ENCODE results near the gene C7. TPM values are rescaled to one million over a fixed set of nuclear protein-coding genes. Genes with fewer than 3 reads are reported as not detected.
"Not testable (repeated sequence)": the region's sequence is repeated elsewhere in the genome, so short reads cannot be mapped to it uniquely, and the experiment has no call there.

Gene C7
- total RNA-seq, 1 donor from 2014 or later: not detected

DNA sequence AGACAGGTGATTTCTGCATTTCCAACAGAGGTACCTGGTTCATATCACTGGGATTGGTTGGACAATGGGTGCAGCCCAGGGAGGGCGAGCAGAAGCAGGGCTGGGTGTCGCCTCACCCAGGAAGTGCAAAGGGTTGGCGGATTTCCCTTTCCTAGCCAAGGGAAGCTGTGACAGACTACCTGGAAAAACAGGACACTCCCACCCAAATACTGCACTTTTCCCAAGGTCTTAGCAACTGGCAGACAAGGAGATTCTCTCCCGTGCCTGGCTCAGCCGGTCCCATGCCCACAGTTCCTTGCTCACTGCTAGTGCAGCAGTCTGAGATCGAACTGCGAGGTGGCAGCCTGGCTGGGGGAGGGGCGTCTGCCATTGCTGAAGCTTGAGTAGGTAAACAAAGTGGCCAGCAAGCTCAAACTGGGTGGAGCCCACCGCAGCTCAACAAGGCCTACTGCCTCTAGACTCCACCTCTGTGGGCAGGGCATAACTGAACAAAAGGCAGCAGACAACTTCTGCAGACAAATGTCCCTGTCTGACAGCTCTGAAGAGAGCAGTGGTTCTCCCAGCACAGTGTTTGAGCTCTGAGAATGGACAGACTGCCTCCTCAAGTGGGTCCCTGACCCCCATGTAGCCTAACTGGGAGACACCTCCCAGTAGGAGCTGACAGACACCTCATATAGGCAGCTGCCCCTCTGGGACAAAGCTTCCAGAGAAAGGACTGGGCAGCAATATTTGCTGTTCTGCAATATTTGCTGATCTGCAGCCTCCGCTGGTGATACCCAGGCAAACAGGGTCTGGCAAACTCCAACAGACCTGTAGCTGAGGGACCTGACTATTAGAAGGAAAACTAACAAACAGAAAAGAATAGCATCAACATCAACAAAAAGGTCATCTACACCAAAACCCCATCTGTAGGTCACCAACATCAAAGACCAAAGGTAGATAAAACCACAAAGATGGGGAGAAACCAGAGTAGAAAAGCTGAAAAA is 13.6 kb upstream of the C7 start:
- not testable (repeated sequence) for H3K27me3 Mint-ChIP-seq (ENCODE audit: unreplicated experiment); H3K9me3 Mint-ChIP-seq (ENCODE audit: unreplicated experiment); H3K4me1 Mint-ChIP-seq (ENCODE audit: low read depth, unreplicated experiment); DNase-seq; H3K4me3 Mint-ChIP-seq (ENCODE audit: unreplicated experiment); H3K36me3 Mint-ChIP-seq (ENCODE audit: unreplicated experiment); H3K27ac Mint-ChIP-seq (ENCODE audit: unreplicated experiment)

DNA sequence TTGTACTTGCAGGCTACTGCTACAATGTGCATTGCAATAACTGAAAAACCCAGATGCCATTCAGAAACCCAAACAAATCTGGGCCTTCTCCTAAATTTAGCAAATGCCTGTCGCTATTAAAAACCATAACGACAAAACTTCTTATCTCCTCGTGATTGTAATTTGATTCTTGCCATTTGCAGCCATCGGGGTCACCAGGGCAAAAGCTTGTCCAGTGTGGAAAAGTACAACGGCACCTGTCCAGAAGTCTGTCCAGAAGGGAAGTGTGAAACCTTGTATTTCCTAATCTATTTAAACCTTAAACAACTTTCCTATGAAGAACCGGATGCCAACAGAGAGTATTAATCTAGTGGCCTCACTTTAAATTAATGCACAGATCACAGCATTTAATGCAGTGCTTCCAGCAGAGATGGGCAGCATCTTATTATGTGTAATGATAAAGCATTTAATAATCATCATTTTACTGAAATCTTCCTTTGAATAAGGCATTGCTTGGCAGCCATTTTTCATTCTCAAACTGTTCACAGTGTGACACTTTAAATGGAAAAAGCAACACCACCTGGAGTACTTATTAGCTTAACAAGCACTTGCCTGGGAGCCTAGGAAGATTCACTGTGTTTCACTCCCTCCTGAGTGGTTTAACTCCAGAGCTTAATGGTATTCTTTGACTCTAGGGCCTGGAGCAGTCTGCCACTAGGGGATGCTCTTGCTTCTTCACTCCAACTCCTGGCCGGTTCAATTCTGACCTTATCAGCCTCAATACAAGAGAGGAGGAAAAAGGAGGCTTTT is 4.9 kb upstream of the C7 start:
- no peaks in the 10 kb centered on the region for H3K9me3 Mint-ChIP-seq (ENCODE audit: unreplicated experiment)
- TF ChIP-seq, protein P1, sequence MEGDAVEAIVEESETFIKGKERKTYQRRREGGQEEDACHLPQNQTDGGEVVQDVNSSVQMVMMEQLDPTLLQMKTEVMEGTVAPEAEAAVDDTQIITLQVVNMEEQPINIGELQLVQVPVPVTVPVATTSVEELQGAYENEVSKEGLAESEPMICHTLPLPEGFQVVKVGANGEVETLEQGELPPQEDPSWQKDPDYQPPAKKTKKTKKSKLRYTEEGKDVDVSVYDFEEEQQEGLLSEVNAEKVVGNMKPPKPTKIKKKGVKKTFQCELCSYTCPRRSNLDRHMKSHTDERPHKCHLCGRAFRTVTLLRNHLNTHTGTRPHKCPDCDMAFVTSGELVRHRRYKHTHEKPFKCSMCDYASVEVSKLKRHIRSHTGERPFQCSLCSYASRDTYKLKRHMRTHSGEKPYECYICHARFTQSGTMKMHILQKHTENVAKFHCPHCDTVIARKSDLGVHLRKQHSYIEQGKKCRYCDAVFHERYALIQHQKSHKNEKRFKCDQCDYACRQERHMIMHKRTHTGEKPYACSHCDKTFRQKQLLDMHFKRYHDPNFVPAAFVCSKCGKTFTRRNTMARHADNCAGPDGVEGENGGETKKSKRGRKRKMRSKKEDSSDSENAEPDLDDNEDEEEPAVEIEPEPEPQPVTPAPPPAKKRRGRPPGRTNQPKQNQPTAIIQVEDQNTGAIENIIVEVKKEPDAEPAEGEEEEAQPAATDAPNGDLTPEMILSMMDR (IDR thresholded peaks at IDR 0.05; ENCODE audit: partially characterized antibody, unreplicated experiment): peak; percentile 79
- H3K27me3 Mint-ChIP-seq (ENCODE audit: unreplicated experiment): peaks cover 2% of the 10 kb centered on the region
- H3K27ac Mint-ChIP-seq (ENCODE audit: unreplicated experiment): no peak overlapping the region
- H3K36me3 Mint-ChIP-seq (ENCODE audit: unreplicated experiment): no peaks in the 10 kb centered on the region
- peak; percentile 59 for DNase-seq
- no peak overlapping the region for H3K4me3 Mint-ChIP-seq (ENCODE audit: unreplicated experiment)
- H3K4me1 Mint-ChIP-seq (ENCODE audit: low read depth, unreplicated experiment): no peaks in the 10 kb centered on the region

DNA sequence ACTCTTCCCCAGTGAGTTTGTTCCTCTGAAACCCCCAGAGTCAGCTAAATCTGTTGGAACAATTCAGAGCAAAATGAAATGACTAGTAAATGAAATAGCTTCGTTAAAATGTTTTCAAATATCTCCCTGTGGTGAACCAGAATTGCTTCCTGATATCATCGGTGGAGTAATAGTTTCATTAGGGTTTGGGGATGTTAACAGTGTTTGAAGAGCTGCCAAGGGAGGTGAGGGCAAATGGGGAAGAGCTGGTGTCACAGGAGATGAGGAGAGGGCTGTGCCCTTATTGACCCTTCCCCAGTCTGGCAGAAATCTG is 4.3 kb upstream of the C7 start:
- H3K4me3 Mint-ChIP-seq (ENCODE audit: unreplicated experiment): no peak overlapping the region
- no peaks in the 10 kb centered on the region for H3K36me3 Mint-ChIP-seq (ENCODE audit: unreplicated experiment)
- peaks cover 2% of the 10 kb centered on the region for H3K27me3 Mint-ChIP-seq (ENCODE audit: unreplicated experiment)
- H3K9me3 Mint-ChIP-seq (ENCODE audit: unreplicated experiment): no peaks in the 10 kb centered on the region
- DNase-seq: no peak
- no peaks in the 10 kb centered on the region for H3K4me1 Mint-ChIP-seq (ENCODE audit: low read depth, unreplicated experiment)
- TF ChIP-seq, protein P1 (IDR thresholded peaks at IDR 0.05; ENCODE audit: partially characterized antibody, unreplicated experiment): no peak
- H3K27ac Mint-ChIP-seq (ENCODE audit: unreplicated experiment): no peak overlapping the region

DNA sequence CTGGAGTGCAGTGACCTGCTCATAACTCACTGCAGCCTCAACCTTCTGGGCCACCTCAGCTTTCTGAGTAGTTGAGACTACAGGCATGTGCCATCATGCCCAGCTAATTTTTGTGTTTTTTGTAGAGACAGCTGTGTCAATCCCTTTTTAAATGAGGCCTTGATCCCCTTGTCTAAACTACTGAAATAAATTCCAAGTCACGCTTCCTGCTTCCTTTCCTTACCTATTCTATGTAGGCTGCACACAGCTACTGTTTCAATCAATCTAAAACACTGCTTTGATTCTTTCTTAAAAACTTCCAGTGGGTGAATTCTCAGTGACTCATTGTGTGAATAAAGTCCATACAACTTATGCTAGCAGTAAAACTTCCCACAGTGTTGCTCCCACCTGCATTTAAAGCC is 2.9 kb upstream of the C7 start:
- no peak for DNase-seq
- Mint-ChIP-seq H3K9me3 (ENCODE audit: unreplicated experiment) (no peaks in the 10 kb centered on the region), H3K4me1 (ENCODE audit: low read depth, unreplicated experiment) (no peaks in the 10 kb centered on the region), H3K36me3 (ENCODE audit: unreplicated experiment) (no peaks in the 10 kb centered on the region), H3K27ac (ENCODE audit: unreplicated experiment) (no peak overlapping the region), H3K27me3 (ENCODE audit: unreplicated experiment) (peaks cover 2% of the 10 kb centered on the region), H3K4me3 (ENCODE audit: unreplicated experiment) (no peak overlapping the region)
- TF ChIP-seq, protein P1 (IDR thresholded peaks at IDR 0.05; ENCODE audit: partially characterized antibody, unreplicated experiment): no peak

DNA sequence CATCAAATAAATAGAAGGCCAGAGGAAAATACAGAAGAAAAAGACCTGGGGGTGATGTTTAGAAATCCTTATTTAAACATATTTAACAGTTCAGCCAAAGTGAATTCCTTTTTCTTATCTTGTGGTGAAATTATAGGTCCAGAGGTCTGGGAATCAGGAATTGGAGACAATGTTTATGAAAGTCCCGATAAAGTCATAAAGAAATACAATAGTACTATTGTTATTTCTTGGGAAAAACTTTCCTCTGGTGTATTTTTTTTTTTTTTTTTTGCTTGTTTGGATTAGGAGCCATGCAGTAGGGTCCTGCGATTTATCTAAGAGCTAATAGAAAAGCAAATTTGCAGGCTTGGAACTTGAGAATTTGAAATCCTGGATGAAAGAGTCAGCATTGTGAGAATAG is 426 bp downstream of the C7 start:
- no peak for DNase-seq
- no peaks in the 10 kb centered on the region for H3K4me1 Mint-ChIP-seq (ENCODE audit: low read depth, unreplicated experiment)
- H3K27me3 Mint-ChIP-seq (ENCODE audit: unreplicated experiment): peaks cover 2% of the 10 kb centered on the region
- no peak overlapping the region for H3K27ac Mint-ChIP-seq (ENCODE audit: unreplicated experiment)
- no peaks in the 10 kb centered on the region for H3K9me3 Mint-ChIP-seq (ENCODE audit: unreplicated experiment)
- H3K36me3 Mint-ChIP-seq (ENCODE audit: unreplicated experiment): no peaks in the 10 kb centered on the region
- H3K4me3 Mint-ChIP-seq (ENCODE audit: unreplicated experiment): no peak overlapping the region
- TF ChIP-seq, protein P1 (IDR thresholded peaks at IDR 0.05; ENCODE audit: partially characterized antibody, unreplicated experiment): no peak
